HepG2 (cell line): Measurements from ENCODE around the gene SYCP2. TPM values are rescaled to one million over a fixed set of nuclear protein-coding genes. Genes with fewer than 3 reads are reported as not detected.
A peak's percentile ranks its signal among the peaks of the same experiment; 100 is the strongest.

Experiments used
- ATAC-seq: fragments of 200-7000 bp; cut with Tn5 transposase; 3 replicates; pipeline ENCODE4 v1.9.1; 2020; ENCODE audit warnings: mild to moderate bottlenecking, moderate library complexity
- BruUV-seq: library from RNA; stranded (reverse); fragments of 400-500 nt; replicated peaks from 2 replicates; lab custom pipeline; 2021; lab: Mats Ljungman, UMichigan
- CTCF ChIA-PET: fragments of 300-600 bp; formaldehyde crosslinking; extraction: SDS; loops from one replicate; lab custom pipeline; 2021; ENCODE audit warnings: low total read pairs, inconsistent platforms, low intra/inter-chr PET ratio; lab: Yijun Ruan, JAX
- POLR2A ChIA-PET: fragments of 350-600 bp; sonication (Branson Sonifier 250); formaldehyde crosslinking; loops from one replicate; lab custom pipeline; 2020; ENCODE audit warnings: antibody characterized with exemption, inconsistent platforms; lab: Yijun Ruan, JAX
- DNase-seq: peaks from one replicate; pipeline ENCODE4 v3.0.0-alpha.2; 2015; ENCODE audit warnings: low spot score
- FAIRE-seq: peaks from 3 replicates; lab custom pipeline; 2011; peaks lifted over from hg19 to GRCh38; lab: Jason Lieb, UNC
- H2AFZ ChIP-seq: one replicate; pipeline ENCODE4 v1.6.1; 2011; ENCODE audit warnings: low read length, inconsistent platforms
- H3K27ac ChIP-seq: fragments of 300-600 bp; 3 replicates; pipeline ENCODE4 v1.8.0; 2011; ENCODE audit warnings: mixed run types, mild to moderate bottlenecking, mixed read lengths, low read length, inconsistent platforms; ENCODE audit not compliant: insufficient read depth; ENCODE audit errors: extremely low read length
- H3K27me3 ChIP-seq, 2 experiments: fragments of 200-600 bp in 1 of 2; 2 replicates in 1 of 2; 3 replicates in 1 of 2; pipeline versions ENCODE4 v1.6.0 to v1.8.0; 2011; ENCODE audit warnings: low read length in 2 of 2, mild to moderate bottlenecking in 2 of 2, moderate library complexity in 2 of 2, inconsistent platforms in 1 of 2; ENCODE audit not compliant: insufficient read depth in 2 of 2, control insufficient read depth in 1 of 2
- H3K36me3 ChIP-seq, 2 experiments: fragments of 200-600 bp in 1 of 2; replicated peaks in 1 of 2; 2 replicates in 1 of 2; 3 replicates in 1 of 2; pipeline versions ENCODE4 v1.5.1 to v1.8.0; 2011; ENCODE audit warnings: low read length in 2 of 2, inconsistent platforms in 1 of 2; ENCODE audit not compliant: insufficient read depth in 2 of 2, control insufficient read depth in 1 of 2
- H3K4me1 ChIP-seq: 2 replicates; pipeline ENCODE4 v1.5.1; 2012; ENCODE audit warnings: low read length, inconsistent platforms; ENCODE audit not compliant: insufficient read depth
- H3K4me2 ChIP-seq: 2 replicates; pipeline ENCODE4 v1.6.0; 2011; ENCODE audit warnings: low read depth, low read length, inconsistent platforms
- H3K4me3 ChIP-seq, 3 experiments: fragments of 200-600 bp in 1 of 3; sonication (generic), shearing (Covaris generic) in 1 of 3; replicated peaks in 1 of 3; 2 replicates each; pipeline ENCODE4 v1.5.1; 2011 to 2016; ENCODE audit warnings: low read length in 3 of 3, inconsistent platforms in 2 of 3, low read depth in 2 of 3, mild to moderate bottlenecking in 2 of 3, control low read depth in 1 of 3, mixed read lengths in 1 of 3; ENCODE audit not compliant: insufficient read depth in 1 of 3
- H3K79me2 ChIP-seq: one replicate; pipeline ENCODE4 v1.6.1; 2011; ENCODE audit warnings: low read length, inconsistent platforms; ENCODE audit not compliant: insufficient read depth
- H3K9ac ChIP-seq: 2 replicates; pipeline ENCODE4 v1.6.0; 2011; ENCODE audit warnings: mild to moderate bottlenecking, low read depth, low read length, inconsistent platforms; ENCODE audit not compliant: insufficient read depth
- H3K9me3 ChIP-seq: 2 replicates; pipeline ENCODE4 v1.5.1; 2012; ENCODE audit warnings: mild to moderate bottlenecking, low read length
- H4K20me1 ChIP-seq: 2 replicates; pipeline ENCODE4 v1.6.0; 2011; ENCODE audit warnings: inconsistent platforms, mild to moderate bottlenecking, low read length, moderate library complexity; ENCODE audit not compliant: insufficient read depth
- CEBPB ChIP-seq: IDR thresholded peaks from 2 replicates; pipeline ENCODE4 v1.6.1; 2011; ENCODE audit warnings: low read depth, low read length, improper control_type of control experiment, borderline replicate concordance
- CTCF ChIP-seq: sonication (generic); formaldehyde crosslinking; IDR thresholded peaks from 2 replicates; pipeline ENCODE4 v1.5.0; 2020; ENCODE audit warnings: mild to moderate bottlenecking, missing genetic modification reagents, moderate library complexity
- POGK ChIP-seq: sonication (generic); formaldehyde crosslinking; conservative IDR thresholded peaks from 2 replicates; pipeline ENCODE4 v1.8.0; 2022; ENCODE audit warnings: mild to moderate bottlenecking, moderate library complexity, missing genetic modification reagents
- RAD21 ChIP-seq: fragments of 450-650 bp; formaldehyde crosslinking; IDR thresholded peaks from 2 replicates; pipeline ENCODE4 v1.5.0; 2020; ENCODE audit warnings: mild to moderate bottlenecking
- SMC3 ChIP-seq: IDR thresholded peaks from 2 replicates; pipeline ENCODE4 v1.6.1; 2011; ENCODE audit warnings: low read length, improper control_type of control experiment
- STAG1 ChIP-seq: sonication (generic); formaldehyde crosslinking; IDR thresholded peaks from 2 replicates; pipeline ENCODE4 v1.4.0; 2020; ENCODE audit warnings: missing genetic modification reagents
- ZFP37 ChIP-seq: sonication (generic); formaldehyde crosslinking; IDR thresholded peaks from 2 replicates; pipeline ENCODE4 v1.4.0; 2020; ENCODE audit warnings: missing genetic modification reagents, borderline replicate concordance
- WGBS: methylation state at CpG from one replicate; pipeline ENCODE4 v1.1.6; 2017; ENCODE audit warnings: low lambda C conversion rate; 5-methylcytosine and 5-hydroxymethylcytosine counted together
- in situ Hi-C: cut with HindIII; loops from 2 replicates; pipeline ENCODE4 v1.10.0; 2017; ENCODE audit warnings: low pct_unique_long_range_greater_than_20kb; ENCODE audit not compliant: extremely low pct_ligation_motif_present
- intact Hi-C: fragments of 100-400 bp; cut with micrococcal nuclease; formaldehyde crosslinking; loops from one replicate; pipeline ENCODE4 v1.10.0; 2022; ENCODE audit not compliant: unreplicated experiment
- polyA plus RNA-seq, 8 experiments: library from polyadenylated mRNA; depleted of rRNA in 3 of 8; stranded (reverse) in 7 of 8; unstranded in 1 of 8; fragments of >200 nt; fragmentation: Illumina TruSeq in 4 of 8; extraction: Trizol in 4 of 8; gene quantifications; 2 replicates each; pipeline versions ENCODE4 v1.2.1 to v1.2.3, GENCODE V29; 2011 to 2016; ENCODE audit warnings: low read depth in 4 of 8, missing spikeins in 1 of 8, mixed read lengths in 1 of 8; ENCODE audit not compliant: insufficient read depth in 1 of 8
- total RNA-seq, 5 experiments: library from RNA; depleted of rRNA; stranded (reverse); fragments of >200 nt; fragmentation: Illumina TruSeq; extraction: Trizol; gene quantifications; 2 replicates each; pipeline ENCODE4 v1.2.3, GENCODE V29; 2016; ENCODE audit warnings: low read depth in 1 of 5
- TF ChIP-seq, protein P1 (sequence below): sonication (generic); formaldehyde crosslinking; IDR thresholded peaks from 2 replicates; pipeline ENCODE4 v1.5.1; 2020; ENCODE audit warnings: missing genetic modification reagents, mild to moderate bottlenecking, borderline replicate concordance
- TF ChIP-seq, protein P2 (sequence below): IDR thresholded peaks from 2 replicates; pipeline ENCODE4 v1.6.1; 2012; ENCODE audit warnings: low read depth, low read length, improper control_type of control experiment
- TF ChIP-seq, protein P3 (sequence below), 2 experiments: sonication (generic) in 1 of 2; formaldehyde crosslinking in 1 of 2; IDR thresholded peaks; 2 replicates each; pipeline versions ENCODE4 v1.5.1 to v1.6.1; 2011 to 2020; ENCODE audit warnings: borderline replicate concordance in 1 of 2, low read depth in 1 of 2, low read length in 1 of 2, mild to moderate bottlenecking in 1 of 2, missing genetic modification reagents in 1 of 2, moderate library complexity in 1 of 2

Gene SYCP2
- total and polyA plus RNA-seq, 2 of the 13 experiments (the other 11 are each of a cell fraction or from before 2014, with no cell fraction given) = 0.07 to 0.24 TPM

DNA sequence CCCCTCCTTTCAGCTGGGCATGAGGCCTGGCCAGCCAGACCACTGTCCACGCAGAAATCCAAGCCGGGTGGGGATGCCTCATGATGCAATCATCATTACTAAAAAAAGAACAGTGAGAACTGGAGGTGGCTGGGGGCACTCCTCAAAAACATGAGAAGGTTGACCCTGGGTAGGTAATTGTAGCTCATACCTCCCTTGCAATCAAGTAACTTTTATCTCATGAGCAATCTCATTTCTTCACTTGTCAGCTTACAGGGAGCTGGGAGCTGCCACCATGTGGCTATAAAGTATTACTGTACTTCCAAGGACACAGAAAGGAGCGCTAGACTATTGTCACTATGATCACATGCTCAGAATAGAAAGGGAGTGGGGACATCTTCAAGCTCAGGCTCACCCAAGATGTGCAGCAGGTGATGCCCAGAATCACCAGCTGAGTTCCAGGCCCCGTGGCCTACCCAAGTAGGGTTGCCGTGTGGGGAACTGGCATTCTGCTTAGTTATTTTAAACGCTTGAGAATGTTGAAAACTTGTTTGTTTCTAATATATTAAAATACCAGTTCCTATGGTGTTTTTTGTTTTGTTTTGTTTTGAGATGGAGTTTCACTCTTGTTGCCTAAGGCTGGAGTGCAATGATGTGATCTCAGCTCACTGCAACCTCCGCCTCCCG lies 21.8 kb upstream of the SYCP2 start:
- TF ChIP-seq CTCF (peak; percentile 66), STAG1 (CRISPR knock-in tag) (peak; percentile 28), SMC3 (peak; percentile 61), RAD21 (0 out of 2 replicates have a peak, but pooled peaks have one; percentile 39), POGK (0 out of 2 replicates have a peak, but pooled peaks have one; percentile 22), CEBPB (peak; percentile 52; the same call in 1 of the 2 replicates), ZFP37 (CRISPR knock-in tag) (no peak)
- TF ChIP-seq, protein P1, sequence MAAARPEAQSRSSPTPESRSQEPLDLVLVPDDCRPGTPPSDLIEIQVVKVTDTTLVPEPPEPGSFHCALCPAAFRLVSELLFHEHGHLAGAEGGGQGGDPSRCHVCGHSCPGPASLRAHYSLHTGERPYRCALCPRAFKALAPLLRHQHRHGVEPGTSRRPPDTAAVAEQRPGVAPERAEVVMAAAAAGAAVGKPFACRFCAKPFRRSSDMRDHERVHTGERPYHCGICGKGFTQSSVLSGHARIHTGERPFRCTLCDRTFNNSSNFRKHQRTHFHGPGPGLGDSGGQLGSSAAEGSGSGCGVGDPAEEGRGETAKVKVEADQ (CRISPR knock-in tag) = no peak
- TF ChIP-seq, protein P2, sequence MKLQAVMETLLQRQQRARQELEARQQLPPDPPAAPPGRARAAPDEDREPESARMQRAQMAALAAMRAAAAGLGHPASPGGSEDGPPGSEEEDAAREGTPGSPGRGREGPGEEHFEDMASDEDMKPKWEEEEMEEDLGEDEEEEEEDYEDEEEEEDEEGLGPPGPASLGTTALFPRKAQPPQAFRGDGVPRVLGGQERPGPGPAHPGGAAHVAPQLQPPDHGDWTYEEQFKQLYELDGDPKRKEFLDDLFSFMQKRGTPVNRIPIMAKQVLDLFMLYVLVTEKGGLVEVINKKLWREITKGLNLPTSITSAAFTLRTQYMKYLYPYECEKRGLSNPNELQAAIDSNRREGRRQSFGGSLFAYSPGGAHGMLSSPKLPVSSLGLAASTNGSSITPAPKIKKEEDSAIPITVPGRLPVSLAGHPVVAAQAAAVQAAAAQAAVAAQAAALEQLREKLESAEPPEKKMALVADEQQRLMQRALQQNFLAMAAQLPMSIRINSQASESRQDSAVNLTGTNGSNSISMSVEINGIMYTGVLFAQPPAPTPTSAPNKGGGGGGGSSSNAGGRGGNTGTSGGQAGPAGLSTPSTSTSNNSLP = peak; percentile 61; the same call in 1 of the 2 replicates
- TF ChIP-seq, protein P3, sequence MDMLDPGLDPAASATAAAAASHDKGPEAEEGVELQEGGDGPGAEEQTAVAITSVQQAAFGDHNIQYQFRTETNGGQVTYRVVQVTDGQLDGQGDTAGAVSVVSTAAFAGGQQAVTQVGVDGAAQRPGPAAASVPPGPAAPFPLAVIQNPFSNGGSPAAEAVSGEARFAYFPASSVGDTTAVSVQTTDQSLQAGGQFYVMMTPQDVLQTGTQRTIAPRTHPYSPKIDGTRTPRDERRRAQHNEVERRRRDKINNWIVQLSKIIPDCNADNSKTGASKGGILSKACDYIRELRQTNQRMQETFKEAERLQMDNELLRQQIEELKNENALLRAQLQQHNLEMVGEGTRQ (IDR thresholded peaks at IDR 0.05; ENCODE audit: low read depth, low read length) = peak; percentile 5
- TF ChIP-seq, protein P3 (CRISPR knock-in tag; IDR thresholded peaks at IDR 0.05; ENCODE audit: borderline replicate concordance) = no peak
- FAIRE-seq = peak; percentile 84
- intact Hi-C loops (loop anchor here (1.0 kb wide), 1 partner anchor 105 kb away; no protein-coding TSS in a partner anchor), in situ Hi-C loops (no loop called here)
- Histone ChIP-seq H3K4me2 (no peak overlapping the region), H3K36me3 (no peaks in the 10 kb centered on the region), H3K9ac (no peak overlapping the region), H3K27ac (no peak overlapping the region), H3K4me3 (no peak overlapping the region), H4K20me1 (no peaks in the 10 kb centered on the region), H3K9me3 (no peaks in the 10 kb centered on the region), H3K79me2 (no peaks in the 10 kb centered on the region), H3K4me1 (no peaks in the 10 kb centered on the region), H3K27me3 (no peaks in the 10 kb centered on the region), H2AFZ (no peak overlapping the region)
- DNase-seq = peak; percentile 53
- BruUV-seq = no TSS peak
- ChIA-PET POLR2A (interaction anchor here (1.9 kb wide), 1 partner anchor 15 kb away, joined by 14 read pairs; the partner anchor contains the start of genes FAM217B and PPP1R3D), CTCF (interaction anchor here (1.4 kb wide), 1 partner anchor 21 kb away, joined by 8 read pairs; the partner anchor contains the start of gene SYCP2)
- 52% methylated on average over 8 of the region's 8 CpGs for WGBS
- peak; percentile 98 for ATAC-seq
